ENCODE data around the gene TNS1. TPM values are rescaled to one million over a fixed set of nuclear protein-coding genes. Genes with fewer than 3 reads are reported as not detected.

TNS1 gene
- total RNA-seq, 1 donor from 2014 or later = 7.9 TPM

DNA sequence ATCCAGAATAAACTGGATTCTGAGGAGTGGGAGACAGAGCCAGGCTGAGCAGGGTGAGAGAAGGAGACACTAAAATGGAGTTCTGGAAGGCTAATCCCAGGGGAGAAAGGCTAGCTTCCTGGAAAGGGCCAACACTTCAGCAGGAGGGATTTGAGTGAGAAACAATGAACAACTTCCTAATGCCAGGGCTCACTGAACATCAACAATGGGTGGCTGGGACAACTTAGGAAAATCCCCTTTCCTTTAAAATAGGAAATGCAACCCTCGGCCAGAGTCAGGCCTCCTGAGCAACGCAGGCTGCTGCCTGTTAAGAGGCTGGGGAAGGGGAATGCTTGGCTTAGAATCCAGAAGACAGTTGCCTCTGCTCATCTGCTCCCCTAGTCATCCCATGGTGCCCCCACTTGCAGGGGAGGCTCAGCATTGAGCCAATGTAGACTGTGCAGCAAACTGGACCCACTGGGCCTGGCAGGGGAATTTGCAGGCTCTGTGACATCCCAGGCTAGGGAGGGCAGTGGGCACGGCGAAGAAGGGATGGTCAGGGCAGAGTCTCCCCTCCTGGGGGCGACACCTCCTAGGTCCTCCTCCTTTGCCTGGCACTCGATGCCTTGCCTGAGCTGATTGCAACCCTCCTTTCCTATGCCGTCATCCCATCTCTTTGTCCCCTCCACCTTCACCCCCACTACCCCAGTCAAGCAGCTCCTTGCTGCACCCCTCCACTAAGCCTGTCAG lies 182.5 kb downstream of the TNS1 start:
- TF ChIP-seq, protein P1, sequence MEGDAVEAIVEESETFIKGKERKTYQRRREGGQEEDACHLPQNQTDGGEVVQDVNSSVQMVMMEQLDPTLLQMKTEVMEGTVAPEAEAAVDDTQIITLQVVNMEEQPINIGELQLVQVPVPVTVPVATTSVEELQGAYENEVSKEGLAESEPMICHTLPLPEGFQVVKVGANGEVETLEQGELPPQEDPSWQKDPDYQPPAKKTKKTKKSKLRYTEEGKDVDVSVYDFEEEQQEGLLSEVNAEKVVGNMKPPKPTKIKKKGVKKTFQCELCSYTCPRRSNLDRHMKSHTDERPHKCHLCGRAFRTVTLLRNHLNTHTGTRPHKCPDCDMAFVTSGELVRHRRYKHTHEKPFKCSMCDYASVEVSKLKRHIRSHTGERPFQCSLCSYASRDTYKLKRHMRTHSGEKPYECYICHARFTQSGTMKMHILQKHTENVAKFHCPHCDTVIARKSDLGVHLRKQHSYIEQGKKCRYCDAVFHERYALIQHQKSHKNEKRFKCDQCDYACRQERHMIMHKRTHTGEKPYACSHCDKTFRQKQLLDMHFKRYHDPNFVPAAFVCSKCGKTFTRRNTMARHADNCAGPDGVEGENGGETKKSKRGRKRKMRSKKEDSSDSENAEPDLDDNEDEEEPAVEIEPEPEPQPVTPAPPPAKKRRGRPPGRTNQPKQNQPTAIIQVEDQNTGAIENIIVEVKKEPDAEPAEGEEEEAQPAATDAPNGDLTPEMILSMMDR (IDR thresholded peaks at IDR 0.05; ENCODE audit: unreplicated experiment) = no peak

DNA sequence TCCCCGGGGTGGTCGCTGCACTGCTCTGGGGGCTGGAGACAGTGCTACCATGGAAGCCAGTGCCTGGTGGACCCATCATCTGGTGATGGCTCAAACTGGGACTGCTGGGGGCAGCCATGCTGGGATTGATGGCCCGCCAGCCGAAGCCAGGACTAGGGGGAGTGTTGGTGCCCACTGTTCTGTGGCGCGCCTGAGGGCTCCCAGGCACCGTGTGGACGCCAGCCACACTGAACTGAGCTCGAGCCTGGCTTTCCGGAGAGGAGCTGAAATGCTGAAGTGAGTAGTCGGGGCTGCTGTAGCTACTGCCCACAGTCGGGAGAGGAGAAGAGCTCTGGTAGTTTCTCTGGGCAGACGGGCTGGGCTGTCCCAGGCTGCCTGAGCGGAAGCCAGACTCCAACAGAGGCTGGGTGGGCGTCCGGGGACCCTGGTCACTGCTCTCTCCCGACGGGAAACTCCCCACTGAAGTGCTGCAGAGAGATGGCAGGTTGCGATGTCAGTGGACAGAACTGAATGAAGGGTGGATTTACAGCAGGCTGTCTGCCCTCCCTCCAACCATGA lies 184.4 kb downstream of the TNS1 start:
- no peak for DNase-seq (ENCODE audit: low spot score, unreplicated experiment)
- Mint-ChIP-seq H3K36me3 (ENCODE audit: insufficient read depth) (peaks cover 1% of the 10 kb centered on the region), H3K27me3 (no peaks in the 10 kb centered on the region), H3K4me3 (ENCODE audit: low read depth) (no peak overlapping the region), H3K9me3 (ENCODE audit: low read depth) (no peaks in the 10 kb centered on the region), H3K4me1 (ENCODE audit: low read depth) (peaks cover 7% of the 10 kb centered on the region), H3K27ac (no peak overlapping the region)
- TF ChIP-seq, protein P1 (IDR thresholded peaks at IDR 0.05; ENCODE audit: unreplicated experiment) = no peak

More for the DNA sequence above, 182.5 kb downstream of the TNS1 start:
- Mint-ChIP-seq H3K4me3 (ENCODE audit: low read depth) (no peak overlapping the region), H3K4me1 (ENCODE audit: low read depth) (peaks cover 5% of the 10 kb centered on the region), H3K27ac (no peak overlapping the region), H3K36me3 (ENCODE audit: insufficient read depth) (no peaks in the 10 kb centered on the region), H3K27me3 (no peaks in the 10 kb centered on the region), H3K9me3 (ENCODE audit: low read depth) (no peaks in the 10 kb centered on the region)
- no peak for DNase-seq (ENCODE audit: low spot score, unreplicated experiment)

DNA sequence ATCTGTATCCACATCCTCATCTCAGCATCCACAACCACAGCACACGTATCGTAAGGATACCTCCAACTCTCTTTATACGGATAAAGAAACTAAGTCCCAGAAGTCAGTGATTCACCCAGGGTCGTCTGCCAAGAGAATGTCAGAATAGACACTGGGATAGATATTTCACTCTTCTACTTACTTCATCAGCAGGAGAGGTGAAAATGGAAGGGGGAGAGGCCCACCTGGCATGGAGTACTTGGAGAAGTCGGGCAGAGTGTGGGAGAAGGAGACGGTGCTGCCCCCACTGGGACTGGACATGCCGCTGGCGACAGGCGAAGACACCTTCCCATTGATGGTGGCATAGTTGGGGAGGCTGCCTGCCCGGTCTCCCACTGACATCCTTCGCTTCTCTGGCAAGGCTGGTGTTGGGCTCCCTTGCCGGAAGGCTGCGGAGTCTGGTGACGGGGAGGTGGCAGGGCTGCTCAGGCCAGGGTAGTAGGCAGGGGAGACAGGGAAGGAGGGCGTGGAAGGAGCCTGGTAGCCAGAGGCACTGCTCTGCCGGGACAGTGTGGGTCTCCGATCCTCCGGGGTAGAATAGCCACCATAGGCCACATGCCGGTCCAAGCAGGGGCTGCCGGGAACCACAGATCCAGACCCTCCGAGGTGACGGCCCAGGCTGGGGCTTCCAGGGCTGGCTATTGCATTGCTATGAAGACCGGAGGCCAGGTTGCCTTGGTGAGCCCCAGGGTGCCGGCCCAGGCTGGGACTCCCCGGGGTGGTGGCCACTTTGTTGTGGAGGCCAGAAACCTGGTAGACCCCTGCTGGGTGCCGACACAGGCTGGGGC lies 185.1 kb downstream of the TNS1 start:
- H3K36me3 Mint-ChIP-seq (ENCODE audit: insufficient read depth) = peaks cover 2% of the 10 kb centered on the region
- TF ChIP-seq, protein P1 (IDR thresholded peaks at IDR 0.05; ENCODE audit: unreplicated experiment) = no peak
- no peak overlapping the region for H3K27ac Mint-ChIP-seq
- no peak for DNase-seq (ENCODE audit: low spot score, unreplicated experiment)
- no peak overlapping the region for H3K4me3 Mint-ChIP-seq (ENCODE audit: low read depth)
- H3K27me3 Mint-ChIP-seq = no peaks in the 10 kb centered on the region
- no peaks in the 10 kb centered on the region for H3K9me3 Mint-ChIP-seq (ENCODE audit: low read depth)
- peaks cover 5% of the 10 kb centered on the region for H3K4me1 Mint-ChIP-seq (ENCODE audit: low read depth)

DNA sequence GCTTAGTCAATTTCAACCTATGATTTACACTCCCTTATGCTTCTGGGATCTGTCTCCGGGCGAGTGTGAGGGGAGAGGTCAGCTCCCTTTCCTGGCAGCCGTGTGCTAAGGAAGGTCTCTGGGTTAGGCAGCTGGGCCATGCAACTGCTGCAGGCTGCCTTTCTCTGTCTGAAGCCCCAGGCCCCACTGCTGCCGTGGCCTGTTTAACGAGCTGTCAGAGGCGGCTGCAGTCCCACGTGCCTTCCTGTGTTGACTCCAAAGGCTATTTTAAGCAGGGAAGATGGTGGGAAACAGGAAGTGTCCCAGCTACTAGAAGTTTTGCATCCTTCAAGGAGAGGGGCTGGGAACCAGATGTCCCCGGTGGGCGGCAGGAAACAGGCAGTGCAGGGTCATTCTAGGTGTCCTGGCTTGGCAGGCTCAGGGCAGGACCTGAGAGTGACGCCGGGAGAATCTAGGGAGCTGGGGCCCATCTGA lies 186.4 kb downstream of the TNS1 start:
- Mint-ChIP-seq H3K27me3 (no peaks in the 10 kb centered on the region), H3K9me3 (ENCODE audit: low read depth) (no peaks in the 10 kb centered on the region), H3K4me1 (ENCODE audit: low read depth) (peaks cover 2% of the 10 kb centered on the region), H3K36me3 (ENCODE audit: insufficient read depth) (peaks cover 4% of the 10 kb centered on the region), H3K4me3 (ENCODE audit: low read depth) (no peak overlapping the region), H3K27ac (no peak overlapping the region)
- TF ChIP-seq, protein P1 (IDR thresholded peaks at IDR 0.05; ENCODE audit: unreplicated experiment) = no peak
- no peak for DNase-seq (ENCODE audit: low spot score, unreplicated experiment)

DNA sequence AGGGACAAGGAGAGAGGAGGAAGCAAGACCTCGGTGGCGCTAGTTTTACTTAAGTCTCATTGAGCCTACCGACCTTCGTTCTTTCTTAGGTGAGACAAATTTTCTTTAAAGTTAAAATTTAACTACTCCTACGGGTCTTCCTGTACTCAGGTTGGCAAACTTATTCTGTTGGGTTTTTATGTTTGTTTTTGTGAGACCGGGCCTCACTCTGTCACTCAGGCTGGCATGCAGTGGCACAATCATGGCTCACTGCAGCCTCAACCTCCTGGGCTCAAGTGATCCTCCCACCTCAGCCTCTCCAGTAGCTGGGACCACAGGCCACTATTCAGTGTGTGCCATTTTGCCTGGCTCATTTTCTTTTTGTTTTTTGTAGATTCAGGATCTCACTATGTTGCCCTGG lies 189.0 kb downstream of the TNS1 start:
- no peak for DNase-seq (ENCODE audit: low spot score, unreplicated experiment)
- H3K36me3 Mint-ChIP-seq (ENCODE audit: insufficient read depth) = peaks cover 7% of the 10 kb centered on the region
- no peak overlapping the region for H3K27ac Mint-ChIP-seq
- no peak overlapping the region for H3K4me3 Mint-ChIP-seq (ENCODE audit: low read depth)
- no peaks in the 10 kb centered on the region for H3K9me3 Mint-ChIP-seq (ENCODE audit: low read depth)
- TF ChIP-seq, protein P1 (IDR thresholded peaks at IDR 0.05; ENCODE audit: unreplicated experiment) = no peak
- no peaks in the 10 kb centered on the region for H3K27me3 Mint-ChIP-seq
- peaks cover 2% of the 10 kb centered on the region for H3K4me1 Mint-ChIP-seq (ENCODE audit: low read depth)
